Measurements from ENCODE around the gene C1orf115. TPM values are rescaled to one million over a fixed set of nuclear protein-coding genes. Genes with fewer than 3 reads are reported as not detected.

C1orf115 gene
- 10 to 100 TPM in 3 of 5 donors, 1 to 10 TPM in 2; 9.3 to 23.2 (median 12.3) TPM for total RNA-seq
- polyA plus RNA-seq: 10 to 100 TPM; 13.5 to 28.8 (median 21.7) TPM
- long read RNA-seq, donor 1, transcript C1orf115-201 (2 exons, 3,413 nt): major isoform, 10 of 10 reads
- long read RNA-seq, donor 1, partial matches to known transcripts: 0 of 10 reads
- long read RNA-seq, donor 1, other reads (novel, unspliced or antisense): 0 of 10 reads
- long read RNA-seq, donor 2, transcript C1orf115-201 (2 exons, 3,413 nt): major isoform, 11 of 11 reads
- long read RNA-seq, donor 2, partial matches to known transcripts: 0 of 11 reads
- long read RNA-seq, donor 2, other reads (novel, unspliced or antisense): 0 of 11 reads
- long read RNA-seq, donor 3, partial matches to known transcripts: 0 of 1 reads
- long read RNA-seq, donor 3, other reads (novel, unspliced or antisense): 0 of 1 reads
- long read RNA-seq, donor 4: 0 reads
- long read RNA-seq, donor 5, transcript C1orf115-201 (2 exons, 3,413 nt): major isoform, 6 of 14 reads
- long read RNA-seq, donor 5, partial matches to known transcripts: 8 of 14 reads
- long read RNA-seq, donor 5, other reads (novel, unspliced or antisense): 0 of 14 reads
- long read RNA-seq, donor 6: 0 reads
- long read RNA-seq, donor 7, transcript C1orf115-201 (2 exons, 3,413 nt): major isoform, 9 of 9 reads
- long read RNA-seq, donor 7, partial matches to known transcripts: 0 of 9 reads
- long read RNA-seq, donor 7, other reads (novel, unspliced or antisense): 0 of 9 reads
- long read RNA-seq, donor 8, transcript C1orf115-201 (2 exons, 3,413 nt): major isoform, 5 of 5 reads
- long read RNA-seq, donor 8, partial matches to known transcripts: 0 of 5 reads
- long read RNA-seq, donor 8, other reads (novel, unspliced or antisense): 0 of 5 reads
- long read RNA-seq, donor 9, partial matches to known transcripts: 0 of 1 reads
- long read RNA-seq, donor 9, other reads (novel, unspliced or antisense): 0 of 1 reads
- long read RNA-seq, donor 10, transcript C1orf115-201 (2 exons, 3,413 nt): major isoform, 10 of 22 reads
- long read RNA-seq, donor 10, partial matches to known transcripts: 12 of 22 reads
- long read RNA-seq, donor 10, other reads (novel, unspliced or antisense): 0 of 22 reads

GRCh38 chr1:220690140-220691052, at the start of gene C1orf115:
TSS of gene C1orf115 (plus strand) at chr1:220690363. CDS start at chr1:220690403, 40 bp downstream.
- 2 to 14% (median 4%) methylated on average over 21 to 96 of the region's 96 CpGs for WGBS, 5 donors
- intact Hi-C loops (cut with DNase I; ENCODE audit: low total_unique reads): no loop called here
- no peaks in the 10 kb centered on the region for H3K9me3 ChIP-seq
- H3K36me3 ChIP-seq: no peaks in the 10 kb centered on the region
- peaks cover 0 to 26% (median 0%) of the 10 kb centered on the region in 3 donors for H3K27me3 ChIP-seq
- TF ChIP-seq EP300 (IDR thresholded peaks at IDR 0.05): no peak
- TF ChIP-seq POLR2A (IDR thresholded peaks at IDR 0.05): no peak
- peak in 5 of 7 experiments; percentile 95 to 99 (median 97) for TF ChIP-seq CTCF (IDR thresholded peaks at IDR 0.05)
- peak in 2 of 3 donors; percentile 57 to 80 for TF ChIP-seq POLR2AphosphoS5 (IDR thresholded peaks at IDR 0.05)
- peak within 1 kb of the TSS; percentile 67 to 78 (median 70) for H3K27ac ChIP-seq
- peaks cover 6 to 29% (median 23%) of the 10 kb centered on the region in 4 donors for H3K4me1 ChIP-seq
- peak; percentile 89 to 94 for DNase-seq
- H3K4me3 ChIP-seq: peak within 1 kb of the TSS; percentile 61 to 84 (median 75)

- no peak for TF ChIP-seq POLR2AphosphoS5 (IDR thresholded peaks at IDR 0.05)
- TF ChIP-seq POLR2A (IDR thresholded peaks at IDR 0.05): no peak
- TF ChIP-seq EP300 (IDR thresholded peaks at IDR 0.05): no peak
- TF ChIP-seq CTCF (IDR thresholded peaks at IDR 0.05): no peak
- H3K27ac ChIP-seq: no peak overlapping the region
- no peak for DNase-seq
- WGBS, 5 donors: 80 to 100% (median 93%) methylated on average over 1 to 4 of the region's 4 CpGs
- peaks cover 0 to 3% (median 0%) of the 10 kb centered on the region in 4 donors for H3K36me3 ChIP-seq
- H3K27me3 ChIP-seq: no peaks in the 10 kb centered on the region
- H3K4me1 ChIP-seq: no peaks in the 10 kb centered on the region
- intact Hi-C loops (cut with DNase I; ENCODE audit: low total_unique reads): no loop called here
- no peaks in the 10 kb centered on the region for H3K9me3 ChIP-seq
- no peak overlapping the region for H3K4me3 ChIP-seq
These were observed 47.9 kb upstream of the C1orf115 start for GRCh38 chr1:220642285-220642684.

GRCh38 chr1:220652995-220653394, 37.2 kb upstream of the C1orf115 start:
- 89 to 96% (median 96%) methylated on average over 13 of the region's 13 CpGs for WGBS, 5 donors
- intact Hi-C loops (cut with DNase I; ENCODE audit: low total_unique reads): no loop called here
- H3K36me3 ChIP-seq: peaks cover 0 to 32% (median 0%) of the 10 kb centered on the region in 4 donors

More at GRCh38 chr1:220652995-220653394, 37.2 kb upstream of the C1orf115 start:
- no peak for TF ChIP-seq POLR2AphosphoS5 (IDR thresholded peaks at IDR 0.05)
- TF ChIP-seq EP300 (IDR thresholded peaks at IDR 0.05): no peak
- no peak for TF ChIP-seq CTCF (IDR thresholded peaks at IDR 0.05)
- no peak for TF ChIP-seq POLR2A (IDR thresholded peaks at IDR 0.05)
- H3K27ac ChIP-seq: no peak overlapping the region
- no peak for DNase-seq
- H3K4me1 ChIP-seq: no peaks in the 10 kb centered on the region
- no peaks in the 10 kb centered on the region for H3K27me3 ChIP-seq
- no peak overlapping the region for H3K4me3 ChIP-seq
- no peaks in the 10 kb centered on the region for H3K9me3 ChIP-seq

Data from stomach (tissue), 19 donors.